HG03442 (cell line): ENCODE measurements around the gene ARHGAP26.
A peak's percentile ranks its signal among the peaks of the same experiment; 100 is the strongest.

Source experiments
- ATAC-seq: cut with Tn5 transposase; IDR thresholded peaks from one replicate; pipeline ENCODE4 v1.9.1; 2021; ENCODE audit warnings: mild to moderate bottlenecking, moderate library complexity; ENCODE audit not compliant: unreplicated experiment

ARHGAP26 gene

DNA sequence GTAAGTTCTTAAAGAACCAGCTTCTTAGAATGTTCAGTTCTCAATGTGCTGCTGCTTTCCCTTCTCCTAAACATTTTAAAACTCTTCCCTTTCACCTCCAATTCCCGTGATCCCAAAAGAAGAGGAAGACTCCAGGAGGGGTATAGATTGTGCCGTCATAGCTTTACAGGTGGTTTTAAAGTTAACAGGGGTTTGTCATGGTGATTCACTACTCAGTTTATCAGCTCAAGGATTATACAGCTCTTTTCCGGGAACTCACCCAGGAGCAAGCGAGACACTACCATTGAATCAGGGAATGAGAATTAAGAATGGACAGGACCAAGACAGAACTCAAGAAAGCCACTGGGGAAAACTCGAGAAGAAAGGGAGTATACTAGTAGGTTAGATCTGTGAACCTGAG lies 454.5 kb downstream of the ARHGAP26 start:
- no peak for ATAC-seq

DNA sequence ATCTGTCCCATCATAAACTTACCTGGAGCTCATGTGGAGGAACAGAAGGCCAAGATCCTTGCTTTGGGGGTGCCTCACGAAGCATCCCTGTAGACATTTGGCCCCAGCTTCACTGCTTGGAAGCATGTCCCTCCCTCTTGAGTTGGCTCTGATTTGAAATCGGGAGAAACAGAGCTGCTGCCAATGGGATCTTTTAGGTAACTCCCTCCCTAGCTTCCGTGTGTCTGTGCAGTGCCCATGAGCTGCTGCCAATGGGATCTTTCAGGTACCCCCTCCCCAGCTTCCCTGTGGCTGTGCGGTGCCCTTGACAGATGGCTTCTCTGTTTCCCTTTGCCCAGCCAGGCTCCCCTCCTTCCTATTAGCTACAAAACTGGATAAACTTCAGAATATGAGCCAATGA lies 455.3 kb downstream of the ARHGAP26 start:
- ATAC-seq: no peak

DNA sequence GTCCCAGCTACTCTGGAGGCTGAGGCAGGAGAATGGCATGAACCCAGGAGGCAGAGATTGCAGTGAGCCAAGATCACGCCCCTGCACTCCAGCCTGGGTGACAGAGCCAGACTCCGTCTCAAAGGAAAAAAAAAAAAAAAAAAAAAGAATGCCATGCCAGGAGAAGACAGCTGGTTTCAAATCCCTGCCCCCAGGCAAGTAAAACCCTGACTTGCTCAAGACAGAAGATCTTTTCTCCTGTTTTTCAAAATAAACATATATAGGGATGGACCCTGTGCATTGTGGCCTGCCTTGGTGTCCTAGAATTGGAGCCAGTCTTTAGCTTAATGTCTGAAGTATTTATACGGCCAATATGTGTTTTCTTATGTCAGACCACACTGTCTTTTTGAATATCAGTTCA lies 456.2 kb downstream of the ARHGAP26 start:
- ATAC-seq: no peak

DNA sequence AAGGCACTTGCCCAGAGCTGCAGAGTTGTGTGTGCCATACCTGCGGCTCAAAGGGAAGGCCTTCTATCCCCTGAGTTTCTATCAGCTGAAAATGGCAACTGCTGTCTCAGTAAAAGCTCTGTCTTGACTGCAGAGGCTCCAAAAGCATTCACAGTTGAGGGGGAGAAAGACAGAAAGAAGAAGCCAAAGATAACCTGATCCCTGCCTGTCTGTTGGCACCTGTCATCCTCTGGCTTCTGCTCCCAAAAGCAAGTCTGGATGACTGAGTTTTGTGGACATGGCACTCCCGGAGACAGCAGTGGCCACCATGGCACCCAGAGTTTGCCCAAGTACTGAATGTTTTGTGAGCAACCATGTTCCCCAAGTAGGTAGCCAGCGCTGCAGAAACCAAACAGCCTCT lies 456.7 kb downstream of the ARHGAP26 start:
- no peak for ATAC-seq

DNA sequence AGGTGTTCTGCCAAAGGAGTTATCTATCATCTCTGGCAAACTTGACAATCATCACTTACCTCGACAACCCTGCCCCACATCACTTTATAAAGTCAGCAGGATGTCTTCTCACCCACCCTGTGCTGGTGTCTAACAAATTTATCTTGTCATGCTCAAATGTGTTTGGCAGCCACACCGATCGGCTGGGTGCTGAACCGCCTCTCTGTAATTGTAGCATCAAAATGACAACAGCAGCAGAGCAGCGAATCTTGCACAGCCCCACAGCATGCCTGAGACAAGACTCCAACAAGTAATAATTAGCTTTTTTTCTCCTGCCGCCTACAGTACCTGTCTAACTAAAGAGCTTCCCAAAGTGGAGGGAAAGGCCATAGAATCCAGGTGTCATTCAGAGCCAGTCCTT lies 457.1 kb downstream of the ARHGAP26 start:
- ATAC-seq: no peak

DNA sequence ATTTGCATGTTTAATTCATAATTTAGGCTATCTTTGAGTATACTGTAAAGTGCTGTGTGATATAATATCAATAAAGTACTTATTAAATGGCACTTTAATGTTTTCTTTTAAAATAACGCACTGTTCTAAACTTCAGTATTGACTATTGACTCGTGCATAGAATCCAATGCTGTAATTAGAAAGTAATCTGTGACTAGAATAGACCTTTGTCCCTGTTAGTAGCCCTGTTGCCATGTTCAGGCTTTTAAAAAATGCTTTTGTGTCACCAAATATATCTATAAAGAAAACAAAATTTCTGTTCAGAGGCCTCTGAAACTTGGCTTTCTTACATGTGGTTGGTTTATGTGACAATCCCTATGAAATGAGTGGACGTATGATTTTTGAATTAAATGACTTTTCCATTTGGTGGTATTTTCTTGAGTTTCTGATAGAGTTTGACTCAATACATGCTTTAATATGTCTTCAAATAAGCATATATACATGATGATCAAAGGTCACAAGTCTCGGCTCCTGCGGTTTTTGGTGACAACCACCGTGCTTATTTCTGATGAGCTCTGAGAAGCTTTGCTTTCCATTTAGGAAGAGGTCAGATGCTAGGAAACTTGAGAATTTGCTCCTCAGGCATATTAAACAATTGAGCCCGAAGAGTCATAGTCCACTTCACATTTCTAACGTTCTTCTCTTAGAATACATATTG lies 458.6 kb downstream of the ARHGAP26 start:
- ATAC-seq: no peak

DNA sequence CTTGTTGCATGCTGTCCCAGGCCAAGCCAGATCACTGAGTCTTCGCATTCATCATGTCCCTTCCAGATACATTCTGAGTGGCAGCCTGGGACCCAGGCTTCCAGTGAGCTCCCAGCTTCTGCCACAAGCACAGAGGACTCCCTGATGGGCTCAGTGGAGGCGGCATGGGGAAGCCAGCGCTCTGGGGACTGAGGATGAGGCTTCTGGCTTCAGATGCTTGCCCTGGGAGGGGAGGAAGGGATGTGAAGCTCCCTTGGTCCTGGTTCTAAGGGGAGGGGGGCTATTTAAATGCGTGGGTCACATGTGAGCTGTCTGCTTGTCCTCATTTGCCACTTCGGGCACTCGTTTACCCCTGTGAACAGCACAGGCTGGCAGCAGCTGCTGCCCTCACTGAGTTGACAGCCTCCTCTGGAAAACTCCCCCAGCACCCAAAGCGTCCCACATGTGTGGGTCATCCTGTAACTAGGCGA lies 459.3 kb downstream of the ARHGAP26 start:
- peak; percentile 43 for ATAC-seq

DNA sequence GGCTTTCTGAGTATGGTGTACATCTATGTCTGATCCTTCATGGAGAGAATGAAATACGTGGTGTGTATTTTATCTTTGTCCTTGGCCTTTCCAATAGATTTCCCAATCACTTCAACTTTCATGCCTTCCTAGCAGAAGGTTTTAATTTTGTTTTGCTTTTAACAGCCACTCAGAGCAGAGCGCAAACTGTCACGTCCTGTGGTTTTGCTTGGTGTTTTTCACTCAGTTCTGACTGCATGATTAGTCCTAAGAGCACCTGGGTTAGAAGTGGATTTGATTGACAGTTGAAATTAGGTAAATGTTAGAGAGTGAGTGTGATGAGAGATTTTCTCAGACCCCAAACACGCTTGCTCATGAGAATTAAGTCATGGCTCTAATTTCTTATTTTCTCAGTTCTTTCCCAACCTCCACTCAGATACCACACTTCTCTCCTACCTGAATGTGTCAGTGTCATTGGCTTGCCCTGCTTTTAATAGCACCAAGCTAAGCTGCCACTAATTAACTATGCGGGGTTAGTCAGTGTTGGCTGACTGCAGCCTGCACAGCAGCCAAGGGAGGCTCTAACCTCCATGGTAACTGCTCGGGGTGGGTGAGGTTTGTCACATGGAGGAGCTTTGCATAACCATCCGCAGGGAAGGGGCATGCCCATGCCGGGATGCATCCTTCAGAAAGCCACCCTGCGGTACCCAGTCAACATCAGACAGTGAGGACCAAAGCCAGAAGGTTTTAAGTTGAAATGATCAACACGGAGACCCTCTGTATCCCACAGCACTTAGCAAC lies 459.9 kb downstream of the ARHGAP26 start:
- ATAC-seq: peak; percentile 91

DNA sequence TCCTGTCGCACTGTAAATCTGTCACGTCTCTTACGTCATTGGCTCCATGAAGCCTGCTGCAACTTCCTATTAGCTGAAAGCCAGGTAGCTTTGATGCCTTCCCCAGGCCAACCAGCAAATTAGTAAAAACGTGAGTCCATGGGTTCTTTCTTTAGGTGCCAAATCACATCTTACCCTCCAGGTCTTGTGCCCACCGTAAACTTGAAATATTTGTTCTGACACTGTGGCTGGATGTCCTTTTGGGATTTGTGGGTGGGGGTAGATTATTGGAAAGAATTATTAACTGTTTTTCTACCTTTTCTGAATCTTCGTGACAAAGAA lies 460.5 kb downstream of the ARHGAP26 start:
- ATAC-seq: no peak

DNA sequence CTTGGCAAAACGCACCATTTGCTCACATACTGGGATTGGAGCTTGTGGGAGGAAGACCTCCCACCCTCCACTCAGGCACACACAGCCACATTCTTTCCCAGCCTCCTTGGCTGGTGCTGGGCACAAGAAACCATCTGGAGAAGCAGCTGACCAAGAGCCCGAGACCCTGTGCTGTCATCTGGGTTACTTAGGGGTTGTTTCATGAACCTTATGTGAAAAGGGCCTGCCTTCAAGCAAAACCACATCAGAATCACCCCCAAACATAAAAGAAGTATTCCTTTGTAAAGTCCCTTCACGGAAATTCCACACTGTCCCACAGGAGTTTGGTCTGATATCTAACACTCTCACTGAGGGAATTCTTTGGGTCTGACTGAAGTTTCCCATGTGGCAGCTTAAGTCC lies 461.2 kb downstream of the ARHGAP26 start:
- ATAC-seq: no peak

DNA sequence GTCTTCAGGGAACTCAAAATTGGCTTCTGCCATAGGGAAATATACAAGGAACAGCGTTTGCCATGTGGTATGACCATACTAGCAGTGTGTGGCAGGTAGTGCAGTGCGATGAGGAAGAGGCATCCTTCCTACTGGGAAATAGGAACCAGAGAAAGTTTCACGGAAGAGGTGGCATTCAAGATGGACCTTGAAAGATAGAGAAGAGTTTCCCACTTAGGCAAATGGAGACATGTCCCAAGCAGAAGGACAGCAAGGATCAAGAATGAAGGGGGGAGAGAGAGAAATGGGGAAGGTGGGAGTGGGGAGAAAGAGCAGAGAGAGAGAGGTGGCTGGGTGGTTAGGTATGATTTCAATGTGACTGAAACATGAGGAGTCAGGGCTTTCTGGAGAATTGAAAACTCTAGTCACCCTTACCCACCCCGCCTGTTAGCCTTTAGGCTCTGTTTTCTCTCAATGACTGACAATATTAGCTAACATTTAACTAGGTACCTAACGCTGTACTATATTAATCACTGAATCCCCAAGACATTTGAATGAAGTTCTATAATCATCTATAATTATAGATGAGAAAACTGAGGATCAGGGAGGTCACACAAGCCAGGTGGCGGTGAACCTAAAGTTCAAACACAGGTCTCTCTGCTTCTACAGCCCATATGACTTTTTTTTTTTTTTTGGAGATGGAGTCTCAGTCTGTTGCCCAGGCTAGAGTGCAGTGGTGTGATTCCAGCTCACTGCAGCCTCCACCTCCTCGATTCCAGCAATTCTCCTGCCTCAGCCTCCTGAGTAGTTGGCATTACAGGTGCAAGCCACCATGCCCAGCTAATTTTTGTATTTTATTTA lies 462.0 kb downstream of the ARHGAP26 start:
- no peak for ATAC-seq

DNA sequence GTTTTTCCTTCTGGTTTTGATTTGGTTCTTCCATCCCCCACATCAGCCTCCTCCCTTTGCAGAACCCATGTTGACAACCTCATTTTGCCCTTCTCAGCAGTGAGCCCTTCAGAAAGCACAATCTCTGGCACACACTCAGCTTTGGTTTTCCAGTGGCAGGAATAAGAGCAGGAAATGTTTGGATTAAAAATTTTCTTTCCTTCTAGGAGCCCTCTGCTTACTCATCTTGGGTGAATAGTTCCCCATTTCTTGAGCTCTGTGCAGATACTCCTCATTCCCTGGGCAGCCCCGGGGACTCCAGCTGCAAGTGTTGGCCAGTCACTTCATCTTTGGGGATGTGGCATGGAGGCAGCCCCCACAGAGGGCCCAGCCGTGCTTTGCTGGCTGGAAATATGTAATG lies 462.9 kb downstream of the ARHGAP26 start:
- no peak for ATAC-seq

DNA sequence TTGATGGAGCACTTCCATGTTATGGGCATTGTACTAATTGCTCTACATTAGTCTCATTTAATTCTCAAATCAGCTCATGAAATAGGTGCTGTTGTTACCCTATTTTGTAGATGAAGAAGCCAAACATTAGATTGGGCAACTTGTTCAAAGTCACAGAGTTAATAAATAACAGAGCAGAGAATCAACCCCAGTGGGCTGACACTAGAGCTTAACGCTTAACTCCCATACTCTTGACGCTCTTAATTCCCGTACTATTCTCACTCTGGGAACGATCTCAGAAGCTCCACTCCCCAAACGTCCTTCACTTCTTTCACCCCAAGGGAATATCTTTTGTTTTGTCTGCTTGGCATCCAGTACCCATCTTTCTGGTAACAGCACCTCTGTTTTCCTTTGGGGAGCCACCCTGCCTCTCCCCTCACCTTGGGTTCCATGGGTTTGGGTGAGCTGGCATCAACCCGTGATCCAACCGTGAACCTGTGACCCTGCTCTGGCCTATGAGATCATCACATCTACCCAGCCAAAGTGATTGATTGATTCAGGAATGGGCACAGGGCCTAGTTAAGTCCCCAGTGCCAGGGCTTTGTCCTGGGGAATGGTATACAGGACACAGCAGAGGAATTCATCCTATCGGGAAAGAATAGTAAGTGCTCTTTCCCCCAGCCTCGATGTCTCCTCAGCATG lies 464.1 kb downstream of the ARHGAP26 start:
- ATAC-seq: no peak

DNA sequence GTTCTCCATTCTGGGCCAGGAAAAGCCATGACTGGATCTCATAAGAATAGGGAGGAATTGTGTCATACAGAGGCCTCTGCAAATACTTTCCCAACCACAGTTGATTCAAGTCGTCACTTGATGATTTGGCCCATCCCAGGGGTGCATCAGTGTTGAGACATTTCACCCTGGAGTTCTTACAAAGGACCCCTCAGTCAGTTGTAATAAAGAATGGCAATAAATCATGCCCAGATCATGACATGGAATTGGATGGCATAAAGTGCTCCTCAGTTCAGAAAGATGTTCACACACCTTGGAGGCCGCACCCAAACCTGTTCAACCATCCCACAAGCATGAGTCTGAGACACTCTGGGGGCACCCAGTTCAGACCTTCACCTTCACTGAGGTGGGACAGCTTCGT lies 465.2 kb downstream of the ARHGAP26 start:
- ATAC-seq: no peak

DNA sequence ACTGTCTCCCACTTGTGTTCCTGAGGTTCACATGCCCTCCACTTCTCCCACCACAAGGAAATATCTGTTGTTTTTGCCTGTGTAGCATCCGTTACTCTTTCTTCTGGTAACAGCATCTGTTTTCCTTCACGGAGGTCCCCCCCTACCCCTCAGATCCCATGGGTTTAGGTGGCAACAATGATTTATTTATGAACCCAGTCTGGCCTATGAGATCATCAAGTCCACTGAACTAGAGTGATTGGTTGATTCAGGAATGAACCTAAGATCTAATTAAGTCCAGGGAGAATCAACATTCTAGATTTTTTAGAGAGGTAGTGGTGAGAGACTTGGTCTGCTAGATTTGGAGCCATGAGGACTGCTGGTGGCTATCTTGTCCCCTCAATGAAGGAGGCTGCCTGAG lies 466.5 kb downstream of the ARHGAP26 start:
- ATAC-seq: no peak

DNA sequence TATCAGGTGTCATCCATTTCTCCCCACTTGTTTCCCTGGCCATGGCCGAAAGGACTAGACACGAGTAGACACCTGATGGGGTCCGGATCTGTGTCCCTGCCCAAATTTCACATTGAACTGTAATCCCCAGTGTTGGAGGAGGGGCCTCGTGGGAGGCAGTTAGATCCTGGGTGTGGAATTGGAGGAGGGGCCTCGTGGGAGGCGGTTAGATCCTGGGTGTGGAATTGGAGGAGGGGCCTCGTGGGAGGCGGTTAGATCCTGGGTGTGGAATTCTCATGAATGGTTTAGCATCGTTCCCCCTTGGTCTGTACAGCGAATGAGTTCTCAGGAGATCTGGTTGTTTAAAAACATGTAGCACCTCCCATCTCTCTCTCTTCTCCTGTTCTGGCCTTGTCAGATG lies 467.5 kb downstream of the ARHGAP26 start:
- ATAC-seq: no peak

DNA sequence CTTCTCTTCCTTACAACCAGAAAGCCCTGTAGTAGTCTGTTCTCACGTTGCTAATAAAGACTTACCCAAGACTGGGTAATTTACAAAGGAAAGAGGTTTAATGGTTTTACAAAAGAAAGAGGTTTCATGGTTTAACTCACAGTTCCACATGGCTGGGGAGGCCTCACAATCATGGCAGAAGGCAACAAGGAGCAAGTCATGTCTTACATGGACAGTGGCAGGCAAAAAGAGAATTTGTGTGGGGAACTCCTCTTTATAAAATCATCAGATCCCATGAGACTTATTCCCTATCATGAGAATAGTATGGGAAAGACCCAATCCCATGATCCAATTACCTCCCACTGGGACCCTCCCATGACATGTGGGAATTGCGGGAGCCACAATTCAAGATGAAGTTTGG lies 468.4 kb downstream of the ARHGAP26 start:
- no peak for ATAC-seq

DNA sequence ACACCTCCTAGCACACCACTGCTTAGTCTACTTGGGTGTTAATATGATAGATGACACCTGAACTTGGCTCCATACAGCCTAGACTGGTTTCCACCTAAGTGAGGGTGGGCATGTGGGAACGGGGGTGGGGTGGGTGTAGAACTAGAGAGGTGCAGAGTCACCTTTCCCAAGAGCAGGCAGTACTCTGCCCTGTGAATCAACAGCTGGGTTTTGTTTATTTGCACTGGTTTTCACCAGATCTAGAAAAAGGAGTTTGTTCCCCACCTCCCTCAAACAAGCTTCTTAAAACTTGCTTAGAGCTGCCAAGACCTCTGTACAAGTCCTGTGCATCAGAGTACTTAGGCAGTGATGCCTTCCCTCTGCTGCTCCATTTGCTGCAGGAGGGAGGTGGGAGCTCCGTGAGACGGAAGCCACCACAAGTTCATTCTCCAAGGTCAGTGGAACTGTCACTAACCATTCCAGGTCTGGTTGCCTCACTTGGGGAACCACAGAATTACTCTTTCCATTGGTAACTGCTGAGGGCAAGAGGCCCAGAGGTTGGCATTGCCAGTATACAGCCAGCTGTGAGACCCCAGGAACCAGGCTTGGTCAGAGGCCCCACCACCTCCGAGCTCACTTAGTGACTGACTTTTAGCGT lies 469.8 kb downstream of the ARHGAP26 start:
- no peak for ATAC-seq

DNA sequence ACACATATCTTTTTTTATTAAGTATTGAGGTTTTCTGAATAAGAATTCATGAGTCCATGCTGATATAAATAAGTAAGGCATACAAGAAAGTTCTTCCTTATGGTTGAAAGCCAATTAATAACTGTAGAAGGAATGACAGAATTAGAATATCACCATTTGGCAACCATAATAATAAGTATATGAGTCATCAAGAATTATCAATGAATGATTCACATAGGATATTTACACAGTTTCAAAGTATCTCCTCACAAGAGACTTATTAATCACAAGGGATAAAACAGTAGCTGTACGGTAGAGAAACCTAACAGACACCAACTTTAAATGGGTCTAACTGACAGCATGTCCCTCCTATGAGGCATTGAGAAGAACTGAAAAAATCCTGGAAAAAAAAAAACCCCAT lies 471.7 kb downstream of the ARHGAP26 start:
- no peak for ATAC-seq

DNA sequence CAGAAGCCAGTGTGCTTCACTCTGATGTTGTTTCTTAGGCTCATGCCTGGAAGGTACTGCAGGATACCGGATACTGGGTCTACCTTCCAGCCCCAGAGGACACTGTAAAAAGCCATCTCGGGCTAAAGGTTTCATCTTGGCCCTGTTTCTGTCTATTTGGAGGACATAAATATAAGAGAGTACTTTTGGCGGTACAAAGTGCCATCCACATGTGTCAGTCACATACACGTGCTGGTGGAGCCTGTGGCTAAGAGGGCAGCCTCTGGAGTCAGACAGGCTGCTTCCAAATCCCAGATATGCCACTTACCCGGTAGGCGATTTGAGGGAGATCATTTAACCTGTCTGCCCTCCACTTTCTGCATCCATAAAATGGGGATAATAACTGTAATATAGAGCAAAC lies 472.9 kb downstream of the ARHGAP26 start:
- ATAC-seq: no peak
